DMS 273 (cell line): ENCODE results near the gene CNN1.

Source experiments
- DNase-seq: peaks from one replicate; lab custom pipeline; 2025; ENCODE audit not compliant: unreplicated experiment; lab: John Stamatoyannopoulos, UW

Gene CNN1

GRCh38 chr19:11538232-11539036 lies at the start of gene CNN1:
Gene CNN1, plus strand, starts transcription at chr19:11538851. Its CDS starts 77 bp downstream, at chr19:11538928.
- DNase-seq = peak; percentile 70

- no peak for DNase-seq
Measured at GRCh38 chr19:11489378-11489777, 49.3 kb upstream of the CNN1 start.

- peak; percentile 85 for DNase-seq
Measured at GRCh38 chr19:11494634-11495285, 43.9 kb upstream of the CNN1 start.

GRCh38 chr19:11495481-11495880 lies 43.2 kb upstream of the CNN1 start:
- DNase-seq = peak; percentile 96

- DNase-seq = no peak
Measured at GRCh38 chr19:11495885-11496284, 42.8 kb upstream of the CNN1 start.

- peak; percentile 83 for DNase-seq
Measured at GRCh38 chr19:11496391-11497163, 42.1 kb upstream of the CNN1 start.

GRCh38 chr19:11499220-11499726 lies 39.4 kb upstream of the CNN1 start:
- DNase-seq = no peak

- DNase-seq = no peak
Measured at GRCh38 chr19:11499890-11500420, 38.7 kb upstream of the CNN1 start.

- DNase-seq = no peak
Measured at GRCh38 chr19:11504502-11505031, 34.1 kb upstream of the CNN1 start.

GRCh38 chr19:11505032-11505503 lies 33.6 kb upstream of the CNN1 start:
- peak; percentile 98 for DNase-seq

GRCh38 chr19:11505504-11506100 lies 33.0 kb upstream of the CNN1 start, which contains the start of gene ZNF653:
Gene ZNF653, minus strand, starts transcription at chr19:11505839. Its CDS starts 53 bp downstream, at chr19:11505786.
- DNase-seq = peak; percentile 98

- no peak for DNase-seq
Measured at GRCh38 chr19:11506101-11506555, 32.5 kb upstream of the CNN1 start.

GRCh38 chr19:11506967-11507366 lies 31.7 kb upstream of the CNN1 start:
- no peak for DNase-seq

- no peak for DNase-seq
Measured at GRCh38 chr19:11507370-11508078, 31.1 kb upstream of the CNN1 start.

- no peak for DNase-seq
Measured at GRCh38 chr19:11510444-11510843, 28.2 kb upstream of the CNN1 start.

GRCh38 chr19:11513946-11514345 lies 24.7 kb upstream of the CNN1 start:
- no peak for DNase-seq

GRCh38 chr19:11519138-11519537 lies 19.5 kb upstream of the CNN1 start:
- DNase-seq = no peak

- DNase-seq = peak; percentile 99
Measured at GRCh38 chr19:11528551-11529341, 9.9 kb upstream of the CNN1 start, which contains the start of gene ECSIT. Gene ECSIT, minus strand, starts transcription at chr19:11529134. Its CDS starts 9,964 bp downstream, at chr19:11519170.

- peak; percentile 98 for DNase-seq
Measured at GRCh38 chr19:11530432-11530831, 8.2 kb upstream of the CNN1 start.
